HEK293 (cell line): ENCODE data around the gene TGIF1.

Experiments used
- CTCF ChIA-PET: fragments of 350-600 bp; formaldehyde crosslinking; extraction: SDS; loops from one replicate; lab custom pipeline; 2021; ENCODE audit warnings: antibody characterized with exemption; lab: Yijun Ruan, JAX
- POLR2A ChIA-PET: fragments of 300-600 bp; formaldehyde crosslinking; extraction: SDS; loops from one replicate; lab custom pipeline; 2020; ENCODE audit warnings: antibody characterized with exemption, inconsistent platforms; lab: Yijun Ruan, JAX
- H3K27ac ChIP-seq: fragments of 200-500 bp; sonication (Bioruptor generic); 2 replicates; pipeline ENCODE4 v1.5.1; 2014; ENCODE audit warnings: low read depth, low read length, control low read depth, inconsistent platforms; ENCODE audit errors: extremely low read depth
- H3K36me3 ChIP-seq, 2 experiments: fragments of 200-500 bp in 1 of 2; sonication (Bioruptor generic) in 1 of 2; 1 replicate in 1 of 2; 2 replicates in 1 of 2; pipeline ENCODE4 v1.5.1; 2014 to 2017; ENCODE audit warnings: inconsistent platforms in 2 of 2, low read length in 2 of 2; ENCODE audit not compliant: control insufficient read depth in 2 of 2, insufficient read depth in 1 of 2
- H3K4me1 ChIP-seq: fragments of 200-500 bp; sonication (Bioruptor generic); 2 replicates; pipeline ENCODE4 v1.5.1; 2014; ENCODE audit warnings: mild to moderate bottlenecking, low read length, inconsistent platforms; ENCODE audit not compliant: control insufficient read depth, insufficient read depth
- H3K4me3 ChIP-seq: 2 replicates; pipeline ENCODE4 v1.5.1; 2011; ENCODE audit warnings: low read depth, mild to moderate bottlenecking, control low read depth, low read length, moderate library complexity
- H3K9me3 ChIP-seq: fragments of 200-500 bp; sonication (Bioruptor generic); 2 replicates; pipeline ENCODE4 v1.5.1; 2014; ENCODE audit warnings: low read depth, low read length, inconsistent platforms; ENCODE audit not compliant: control insufficient read depth, insufficient read depth
- GLI2 ChIP-seq: fragments of 450-650 bp; formaldehyde crosslinking; IDR thresholded peaks from 2 replicates; pipeline ENCODE4; 2017; ENCODE audit warnings: missing biosample characterization, missing genetic modification characterization, low read depth, borderline replicate concordance
- HOXC10 ChIP-seq: sonication (generic); formaldehyde crosslinking; IDR thresholded peaks from 2 replicates; pipeline ENCODE4 v1.8.1; 2023; ENCODE audit warnings: mild to moderate bottlenecking, missing genetic modification reagents
- KLF1 ChIP-seq: fragments of 450-650 bp; formaldehyde crosslinking; IDR thresholded peaks from 2 replicates; pipeline ENCODE4 v1.5.1; 2016; ENCODE audit warnings: missing biosample characterization, missing genetic modification characterization
- PRDM1 ChIP-seq: fragments of 450-650 bp; formaldehyde crosslinking; IDR thresholded peaks from 2 replicates; pipeline ENCODE4; 2016; ENCODE audit warnings: missing biosample characterization, missing genetic modification characterization
- RBAK ChIP-seq: fragments of 450-650 bp; formaldehyde crosslinking; IDR thresholded peaks from 2 replicates; pipeline ENCODE4 v1.5.1; 2016; ENCODE audit warnings: missing biosample characterization, missing genetic modification characterization
- SCRT2 ChIP-seq: fragments of 450-650 bp; formaldehyde crosslinking; IDR thresholded peaks from 2 replicates; pipeline ENCODE4 v1.5.1; 2016; ENCODE audit warnings: missing biosample characterization, missing genetic modification characterization
- SP7 ChIP-seq: fragments of 450-650 bp; formaldehyde crosslinking; IDR thresholded peaks from 2 replicates; pipeline ENCODE4 v1.5.1; 2016; ENCODE audit warnings: missing biosample characterization, missing genetic modification characterization
- WT1 ChIP-seq: fragments of 450-650 bp; formaldehyde crosslinking; IDR thresholded peaks from 2 replicates; pipeline ENCODE4 v1.5.1; 2016; ENCODE audit warnings: missing biosample characterization, missing genetic modification characterization
- ZBTB20 ChIP-seq: fragments of 450-650 bp; formaldehyde crosslinking; IDR thresholded peaks from 2 replicates; pipeline ENCODE4 v1.5.1; 2016; ENCODE audit warnings: missing biosample characterization, missing genetic modification characterization
- ZBTB48 ChIP-seq: fragments of 450-650 bp; formaldehyde crosslinking; IDR thresholded peaks from 2 replicates; pipeline ENCODE4 v1.5.1; 2016; ENCODE audit warnings: missing biosample characterization, missing genetic modification characterization
- ZNF157 ChIP-seq: fragments of 450-650 bp; formaldehyde crosslinking; IDR thresholded peaks from 2 replicates; pipeline ENCODE4 v1.5.1; 2016; ENCODE audit warnings: missing biosample characterization, missing genetic modification characterization
- ZNF16 ChIP-seq: fragments of 450-650 bp; formaldehyde crosslinking; IDR thresholded peaks from 2 replicates; pipeline ENCODE4 v1.5.1; 2016; ENCODE audit warnings: low read depth, missing biosample characterization, missing genetic modification characterization
- ZNF501 ChIP-seq: fragments of 450-650 bp; formaldehyde crosslinking; IDR thresholded peaks from 2 replicates; pipeline ENCODE4 v1.5.1; 2016; ENCODE audit warnings: missing biosample characterization, missing genetic modification characterization
- ZNF560 ChIP-seq: fragments of 450-650 bp; formaldehyde crosslinking; IDR thresholded peaks from 2 replicates; pipeline ENCODE4 v1.5.1; 2017; ENCODE audit warnings: missing biosample characterization, missing genetic modification characterization, borderline replicate concordance
- ZNF626 ChIP-seq: fragments of 450-650 bp; sonication (Bioruptor Pico); formaldehyde crosslinking; IDR thresholded peaks from 2 replicates; pipeline ENCODE4 v1.5.1; 2018; ENCODE audit warnings: missing biosample characterization, missing genetic modification characterization, inconsistent platforms
- ZNF658 ChIP-seq: fragments of 450-650 bp; formaldehyde crosslinking; IDR thresholded peaks from 2 replicates; pipeline ENCODE4; 2016; ENCODE audit warnings: missing biosample characterization, missing genetic modification characterization
- ZNF701 ChIP-seq: fragments of 450-650 bp; formaldehyde crosslinking; IDR thresholded peaks from 2 replicates; pipeline ENCODE4 v1.5.1; 2016; ENCODE audit warnings: missing biosample characterization, missing genetic modification characterization
- ZNF837 ChIP-seq: fragments of 450-650 bp; formaldehyde crosslinking; IDR thresholded peaks from 2 replicates; pipeline ENCODE4 v1.5.1; 2016; ENCODE audit warnings: missing biosample characterization, missing genetic modification characterization
- ZNF843 ChIP-seq: fragments of 450-650 bp; formaldehyde crosslinking; IDR thresholded peaks from 2 replicates; pipeline ENCODE4 v1.5.1; 2016; ENCODE audit warnings: missing biosample characterization, missing genetic modification characterization
- ZSCAN16 ChIP-seq: fragments of 450-650 bp; formaldehyde crosslinking; IDR thresholded peaks from 2 replicates; pipeline ENCODE4 v1.5.1; 2016; ENCODE audit warnings: missing biosample characterization, missing genetic modification characterization
- TF ChIP-seq, protein P1 (sequence below): fragments of 450-650 bp; formaldehyde crosslinking; IDR thresholded peaks from 2 replicates; pipeline ENCODE4 v1.5.1; 2016; ENCODE audit warnings: missing biosample characterization, missing genetic modification characterization
- TF ChIP-seq, protein P2 (sequence below): sonication (generic); formaldehyde crosslinking; IDR thresholded peaks from 2 replicates; pipeline ENCODE4 v1.8.1; 2022; ENCODE audit warnings: mild to moderate bottlenecking, moderate library complexity, missing genetic modification reagents
- TF ChIP-seq, protein P3 (sequence below): fragments of 450-650 bp; formaldehyde crosslinking; IDR thresholded peaks from 2 replicates; pipeline ENCODE4 v1.5.1; 2017; ENCODE audit warnings: missing biosample characterization, mild to moderate bottlenecking, missing genetic modification characterization, moderate library complexity

Gene TGIF1

DNA sequence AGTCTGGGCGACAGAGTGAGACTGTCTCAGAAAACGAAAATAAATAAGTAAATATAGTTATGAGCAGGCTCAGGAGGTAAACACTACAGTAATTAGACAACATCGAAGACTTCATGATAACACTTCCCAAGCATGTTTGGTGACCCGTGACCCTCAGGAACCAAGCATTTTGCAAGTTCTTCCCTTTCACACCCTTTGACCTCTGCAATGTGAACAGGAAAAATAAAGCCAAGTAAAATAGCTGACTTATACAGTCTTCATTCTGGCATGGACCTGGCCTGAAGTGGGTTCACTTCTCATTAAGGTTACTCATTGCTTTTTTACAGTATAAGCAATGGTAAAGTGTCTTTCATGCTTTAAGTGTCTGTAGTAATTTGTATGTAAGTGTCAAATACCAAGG, 15.3 kb upstream of the TGIF1 start:
- POLR2A ChIA-PET: interaction anchor here (1.9 kb wide), 1 partner anchor 13 kb away, joined by 8 read pairs; no protein-coding TSS in a partner anchor

DNA sequence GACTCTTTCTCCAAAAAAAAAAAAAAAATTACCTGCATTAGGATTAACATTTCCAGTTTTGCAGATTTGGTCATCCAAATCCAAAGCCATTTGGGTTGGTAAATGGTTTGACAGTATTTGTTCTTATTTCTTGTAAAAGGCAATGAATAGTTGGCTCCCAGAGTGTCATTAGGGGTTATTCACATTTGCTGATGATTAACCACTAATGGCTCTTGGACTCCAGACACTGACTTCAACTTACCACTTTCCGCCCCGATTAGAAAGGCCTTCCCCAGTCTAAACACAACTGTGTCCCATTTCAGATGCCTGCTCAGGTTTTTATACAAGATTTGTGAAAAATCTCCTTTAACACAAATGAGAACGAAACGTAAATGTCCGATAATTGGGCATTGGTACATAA, 9.6 kb upstream of the TGIF1 start:
- Histone ChIP-seq H3K4me1 (no peaks in the 10 kb centered on the region), H3K9me3 (no peaks in the 10 kb centered on the region), H3K27ac (no peak overlapping the region), H3K4me3 (no peak overlapping the region), H3K36me3 (no peaks in the 10 kb centered on the region)
- ChIA-PET POLR2A (no interaction called here), CTCF (interaction anchor here (0.6 to 2.0 kb wide), 2 partner anchors 11 to 14 kb away, joined by 3 to 9 read pairs; no protein-coding TSS in a partner anchor)
- TF ChIP-seq GLI2 (tag by site-specific recombination): no peak
- no peak for TF ChIP-seq SCRT2 (tag by site-specific recombination)
- TF ChIP-seq, protein P1, sequence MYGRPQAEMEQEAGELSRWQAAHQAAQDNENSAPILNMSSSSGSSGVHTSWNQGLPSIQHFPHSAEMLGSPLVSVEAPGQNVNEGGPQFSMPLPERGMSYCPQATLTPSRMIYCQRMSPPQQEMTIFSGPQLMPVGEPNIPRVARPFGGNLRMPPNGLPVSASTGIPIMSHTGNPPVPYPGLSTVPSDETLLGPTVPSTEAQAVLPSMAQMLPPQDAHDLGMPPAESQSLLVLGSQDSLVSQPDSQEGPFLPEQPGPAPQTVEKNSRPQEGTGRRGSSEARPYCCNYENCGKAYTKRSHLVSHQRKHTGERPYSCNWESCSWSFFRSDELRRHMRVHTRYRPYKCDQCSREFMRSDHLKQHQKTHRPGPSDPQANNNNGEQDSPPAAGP (tag by site-specific recombination): no peak
- TF ChIP-seq ZNF843 (tag by site-specific recombination): no peak
- no peak for TF ChIP-seq ZNF16
- TF ChIP-seq ZNF560 (tag by site-specific recombination): no peak
- no peak for TF ChIP-seq ZNF837 (tag by site-specific recombination)
- TF ChIP-seq ZNF701 (tag by site-specific recombination): no peak
- TF ChIP-seq KLF1 (tag by site-specific recombination): no peak
- no peak for TF ChIP-seq ZNF658 (tag by site-specific recombination)

More for the DNA sequence above, 15.3 kb upstream of the TGIF1 start:
- CTCF ChIA-PET: interaction anchor here (0.9 kb wide), 2 partner anchors 11 to 137 kb away, joined by 3 to 4 read pairs; no protein-coding TSS in a partner anchor
- Histone ChIP-seq H3K9me3 (no peaks in the 10 kb centered on the region), H3K36me3 (no peaks in the 10 kb centered on the region), H3K27ac (no peak overlapping the region), H3K4me3 (no peak overlapping the region), H3K4me1 (no peaks in the 10 kb centered on the region)
- TF ChIP-seq, protein P2, sequence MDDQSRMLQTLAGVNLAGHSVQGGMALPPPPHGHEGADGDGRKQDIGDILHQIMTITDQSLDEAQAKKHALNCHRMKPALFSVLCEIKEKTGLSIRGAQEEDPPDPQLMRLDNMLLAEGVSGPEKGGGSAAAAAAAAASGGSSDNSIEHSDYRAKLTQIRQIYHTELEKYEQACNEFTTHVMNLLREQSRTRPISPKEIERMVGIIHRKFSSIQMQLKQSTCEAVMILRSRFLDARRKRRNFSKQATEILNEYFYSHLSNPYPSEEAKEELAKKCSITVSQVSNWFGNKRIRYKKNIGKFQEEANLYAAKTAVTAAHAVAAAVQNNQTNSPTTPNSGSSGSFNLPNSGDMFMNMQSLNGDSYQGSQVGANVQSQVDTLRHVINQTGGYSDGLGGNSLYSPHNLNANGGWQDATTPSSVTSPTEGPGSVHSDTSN (CRISPR knock-in tag): no peak
- no peak for TF ChIP-seq HOXC10 (CRISPR knock-in tag)
- TF ChIP-seq, protein P3, sequence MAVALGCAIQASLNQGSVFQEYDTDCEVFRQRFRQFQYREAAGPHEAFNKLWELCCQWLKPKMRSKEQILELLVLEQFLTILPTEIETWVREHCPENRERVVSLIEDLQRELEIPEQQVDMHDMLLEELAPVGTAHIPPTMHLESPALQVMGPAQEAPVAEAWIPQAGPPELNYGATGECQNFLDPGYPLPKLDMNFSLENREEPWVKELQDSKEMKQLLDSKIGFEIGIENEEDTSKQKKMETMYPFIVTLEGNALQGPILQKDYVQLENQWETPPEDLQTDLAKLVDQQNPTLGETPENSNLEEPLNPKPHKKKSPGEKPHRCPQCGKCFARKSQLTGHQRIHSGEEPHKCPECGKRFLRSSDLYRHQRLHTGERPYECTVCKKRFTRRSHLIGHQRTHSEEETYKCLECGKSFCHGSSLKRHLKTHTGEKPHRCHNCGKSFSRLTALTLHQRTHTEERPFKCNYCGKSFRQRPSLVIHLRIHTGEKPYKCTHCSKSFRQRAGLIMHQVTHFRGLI: no peak
- no peak for TF ChIP-seq SP7 (tag by site-specific recombination)
- TF ChIP-seq PRDM1 (tag by site-specific recombination): no peak
- TF ChIP-seq ZNF501 (tag by site-specific recombination): no peak
- no peak for TF ChIP-seq ZSCAN16
- TF ChIP-seq WT1: no peak
- TF ChIP-seq ZNF157 (tag by site-specific recombination): no peak
- TF ChIP-seq ZBTB20 (tag by site-specific recombination): no peak
- no peak for TF ChIP-seq ZBTB48 (tag by site-specific recombination)
- no peak for TF ChIP-seq ZNF626 (tag by site-specific recombination)
- TF ChIP-seq RBAK (tag by site-specific recombination): no peak
- TF ChIP-seq, all 188 proteins: peak for 0
